CD4-positive, alpha-beta T cell treated with Interleukin-17A for 1 hour (primary cell): Measurements from ENCODE around the gene HAP1.
"Not testable (repeated sequence)": the region's sequence is repeated elsewhere in the genome, so short reads cannot be mapped to it uniquely, and the experiment has no call there.

Experiments
- DNase-seq: peaks from one replicate; pipeline ENCODE4 v3.0.0-alpha.2; 2020

The HAP1 gene

DNA sequence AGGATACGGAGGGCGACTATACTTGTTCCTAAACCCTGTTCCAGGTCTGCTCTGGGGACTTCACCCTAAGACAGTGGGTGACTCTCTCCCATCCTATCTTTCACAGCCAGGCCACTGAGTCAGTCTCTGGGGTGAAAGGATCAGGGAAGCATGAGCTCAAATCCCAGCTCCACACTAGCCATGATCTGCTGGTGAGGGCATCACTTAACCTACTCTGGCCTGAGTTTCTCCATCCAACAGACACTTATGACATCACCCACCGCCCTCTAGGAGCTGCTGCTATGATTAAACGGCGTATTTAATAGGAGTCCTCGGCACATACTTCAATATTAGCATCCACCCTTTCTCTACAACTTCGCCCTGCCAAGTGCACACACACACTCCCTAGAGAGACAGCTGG, 12.2 kb downstream of the HAP1 start:
- no peak for DNase-seq

- no peak for DNase-seq
Observed at GRCh38 chr17:41718287-41718645, 16.2 kb downstream of the HAP1 start.

GRCh38 chr17:41717408-41718286, 16.8 kb downstream of the HAP1 start:
- DNase-seq: no peak

GRCh38 chr17:41711669-41712400, 22.6 kb downstream of the HAP1 start, which contains the start of gene GAST:
Gene GAST, plus strand, starts transcription at chr17:41712331. Its CDS starts 3,106 bp downstream, at chr17:41715437.
- DNase-seq: no peak

DNA sequence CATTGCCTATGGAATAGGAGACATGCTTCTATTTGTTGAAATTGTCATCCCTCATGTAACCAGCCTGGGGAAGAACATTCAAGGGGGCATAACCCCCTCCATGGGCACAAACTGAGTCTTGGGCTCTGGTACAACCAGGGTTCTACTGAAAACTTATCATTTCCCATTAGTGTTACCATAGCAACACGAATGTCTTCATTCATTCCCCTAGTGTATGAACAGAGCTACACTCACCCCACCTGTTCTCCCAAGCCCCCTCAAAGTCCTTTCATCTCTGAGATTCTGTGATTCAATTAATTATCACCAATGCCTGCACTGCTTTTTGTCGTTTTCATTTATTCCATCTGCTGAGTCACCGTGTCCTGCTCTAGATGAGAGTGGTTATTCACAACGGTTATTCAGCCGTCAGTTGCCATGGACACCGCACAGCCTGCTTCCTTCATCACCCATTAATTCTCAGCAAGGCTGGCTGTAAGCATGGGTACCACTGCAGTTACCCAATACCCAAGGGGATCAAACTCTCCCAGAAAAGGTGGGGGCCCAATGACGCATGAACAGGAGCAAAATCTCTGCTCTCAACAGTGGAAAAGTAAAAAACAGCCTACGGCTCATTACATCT, 23.9 kb downstream of the HAP1 start:
- DNase-seq: no peak

GRCh38 chr17:41707803-41708669, 26.4 kb downstream of the HAP1 start:
- DNase-seq: no peak

DNA sequence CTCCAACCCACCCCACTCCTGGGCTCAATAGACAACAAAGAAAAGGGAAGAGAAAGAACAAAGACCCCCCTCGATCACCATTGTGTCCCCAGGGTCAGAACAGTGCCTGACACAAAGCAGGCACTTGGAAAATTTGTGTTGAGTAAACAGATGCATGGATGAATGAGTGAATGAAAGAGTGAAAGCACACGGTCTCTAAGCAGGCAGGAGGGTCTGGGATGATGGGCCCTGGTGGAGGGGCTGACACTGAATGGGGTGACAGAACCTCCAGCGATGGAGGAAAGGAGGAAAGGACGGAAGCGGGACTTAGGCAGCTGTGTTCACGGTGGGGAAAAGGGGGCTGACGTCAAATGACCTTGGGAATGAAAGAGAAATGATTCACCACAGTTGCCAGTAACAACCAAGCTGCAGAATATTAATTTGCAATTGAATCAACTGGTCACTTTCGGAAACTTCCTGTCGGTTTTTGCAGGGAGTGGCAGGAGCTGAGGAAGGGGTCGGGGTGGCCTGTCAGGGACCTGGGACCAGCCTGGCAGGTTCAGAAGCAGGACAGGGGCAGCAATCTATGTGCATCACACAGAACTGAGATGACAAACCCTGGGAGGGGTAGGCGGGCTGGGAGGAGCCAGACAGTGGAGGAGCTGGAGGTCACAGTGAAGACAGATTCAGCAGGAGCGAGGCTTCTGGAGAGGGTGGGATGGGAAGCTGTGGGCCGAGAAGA, 29.0 kb downstream of the HAP1 start:
- no peak for DNase-seq

DNA sequence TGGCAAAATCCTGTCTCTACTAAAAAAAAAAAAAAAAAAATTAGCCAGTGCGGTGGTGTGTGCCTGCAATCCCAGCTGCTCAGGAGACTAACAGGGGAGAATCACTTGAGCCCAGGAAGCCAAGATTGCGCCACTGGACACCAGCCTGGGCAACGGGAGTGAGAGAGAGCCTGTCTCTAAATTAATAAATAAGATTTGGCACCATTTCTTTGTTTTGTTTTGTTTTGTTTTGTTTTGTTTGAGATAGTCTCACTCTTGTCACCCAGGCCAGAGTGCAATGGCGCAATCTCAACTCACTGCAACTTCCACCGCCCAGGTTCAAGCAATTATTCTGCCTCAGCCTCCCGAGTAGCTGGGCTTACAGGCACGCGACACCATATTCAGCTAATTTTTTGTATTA, 31.7 kb downstream of the HAP1 start:
- DNase-seq: no peak

DNA sequence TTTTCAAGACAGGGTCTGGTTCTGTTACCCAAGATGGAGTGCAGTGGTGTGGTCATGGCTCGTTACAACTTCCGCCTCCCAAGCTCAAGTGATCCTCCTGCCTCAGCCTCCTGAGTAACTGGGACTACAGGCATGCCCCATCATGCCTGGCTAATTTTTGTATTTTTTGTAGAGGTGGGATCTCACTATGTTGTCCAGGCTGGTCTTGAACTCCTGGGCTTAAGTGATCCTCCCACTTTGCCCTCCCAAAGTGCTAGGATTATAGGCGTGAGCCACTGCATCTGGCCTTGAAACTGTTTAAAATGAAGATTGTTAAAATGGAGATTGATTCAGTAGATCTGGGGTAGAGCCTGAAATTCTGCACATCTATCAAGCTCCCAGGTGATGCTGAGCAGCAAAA, 33.6 kb downstream of the HAP1 start:
- DNase-seq: not testable (repeated sequence)

DNA sequence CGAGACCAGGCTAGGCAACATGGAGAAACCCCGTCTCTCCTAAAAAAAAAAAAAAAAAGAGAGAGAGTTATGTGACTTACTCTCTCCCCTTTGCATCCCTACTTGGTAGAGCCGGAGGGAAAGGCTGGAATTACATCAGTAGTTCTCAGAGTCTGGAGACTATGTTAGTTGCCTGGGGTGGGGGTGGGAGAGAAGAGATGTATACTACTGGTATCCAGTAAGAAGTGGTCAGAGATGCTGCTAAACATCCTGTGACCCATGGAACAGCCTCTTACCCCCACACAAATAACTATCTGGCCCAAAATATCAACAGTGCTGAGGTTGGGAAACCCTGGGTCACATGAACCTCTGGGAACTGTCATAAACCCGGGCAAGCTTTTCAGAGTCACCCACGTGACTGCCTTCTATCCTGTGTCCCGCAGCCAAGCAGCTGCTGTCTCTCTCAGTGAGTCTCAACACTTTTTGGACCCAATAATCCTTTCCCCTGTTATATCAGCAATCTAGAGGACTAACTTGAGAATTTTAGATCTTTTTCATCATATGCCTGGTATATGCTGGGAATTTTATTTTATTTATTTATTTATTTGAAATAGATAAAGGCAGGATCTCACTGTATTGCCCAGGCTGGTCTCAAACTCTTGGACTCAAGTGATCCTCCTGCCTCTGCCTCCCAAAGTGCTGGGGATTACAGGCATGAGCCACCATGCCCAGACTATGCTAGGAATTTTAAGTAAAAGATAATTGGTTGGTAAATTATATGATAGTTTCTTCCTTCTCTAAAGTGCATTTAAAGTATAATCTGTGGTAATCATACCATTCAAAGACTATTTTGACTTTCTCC, 37.1 kb downstream of the HAP1 start:
- DNase-seq: no peak

- DNase-seq: peak; percentile 84
Observed at GRCh38 chr17:41695954-41696757, 38.3 kb downstream of the HAP1 start.

GRCh38 chr17:41695134-41695661, 39.2 kb downstream of the HAP1 start:
- DNase-seq: no peak

GRCh38 chr17:41692722-41693521, 41.5 kb downstream of the HAP1 start:
- DNase-seq: peak; percentile 51

DNA sequence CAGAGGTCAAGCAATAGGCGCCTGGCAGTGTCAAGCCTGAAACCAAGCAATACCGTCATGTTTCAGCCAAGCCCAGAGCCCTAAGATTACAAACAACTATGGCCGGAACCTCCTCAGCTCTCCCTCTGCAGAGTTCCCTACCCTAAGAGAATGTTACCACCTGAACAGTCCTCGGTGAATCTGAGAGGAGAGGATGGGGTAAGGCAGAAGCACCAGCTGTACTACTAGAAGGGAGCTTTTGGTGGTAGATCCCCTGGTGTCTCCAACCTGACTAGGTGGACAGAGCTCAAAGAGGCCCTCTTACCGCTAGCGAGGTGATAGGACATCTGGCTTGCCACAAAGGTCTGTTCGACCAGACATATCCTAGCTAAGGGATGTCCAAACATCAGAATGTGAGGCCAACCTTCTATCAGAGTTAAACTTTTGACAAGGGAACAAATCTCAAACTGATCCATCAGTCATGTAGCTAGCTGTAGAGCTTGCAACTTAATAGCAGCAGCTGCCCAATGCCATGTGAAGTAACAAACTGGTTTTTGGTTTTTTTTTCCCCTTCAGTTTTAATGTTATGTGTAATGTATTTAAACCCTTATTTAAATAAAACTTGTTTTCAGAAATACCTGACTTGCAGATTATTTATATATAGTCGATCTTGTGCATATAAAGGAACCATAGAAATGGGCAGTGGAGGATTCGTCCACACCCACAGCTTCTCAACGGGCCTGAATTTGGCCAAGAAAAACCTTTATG, 43.2 kb downstream of the HAP1 start:
- DNase-seq: peak; percentile 51

DNA sequence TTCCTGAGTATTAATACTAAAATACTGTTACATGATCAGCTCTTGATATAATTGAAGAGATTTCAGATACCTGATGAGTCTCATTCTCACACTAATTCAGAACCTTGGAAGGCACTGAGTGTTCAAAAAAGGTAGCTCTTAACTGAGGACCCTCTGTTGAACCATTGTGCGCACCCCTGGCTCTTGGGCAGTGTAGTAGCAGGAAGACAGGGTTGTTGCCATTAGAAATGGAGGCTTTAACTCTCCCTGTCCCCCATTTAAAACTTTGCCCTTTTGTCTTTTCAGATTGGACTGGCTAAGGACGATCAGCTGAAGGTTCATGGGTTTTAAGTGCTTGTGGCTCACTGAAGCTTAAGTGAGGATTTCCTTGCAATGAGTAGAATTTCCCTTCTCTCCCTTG, 43.9 kb downstream of the HAP1 start:
- DNase-seq: peak; percentile 24

GRCh38 chr17:41689497-41690299, 44.7 kb downstream of the HAP1 start:
- peak; percentile 80 for DNase-seq
